ENCODE data around the gene SFT2D3.
A peak's percentile ranks its signal among the peaks of the same experiment; 100 is the strongest.

DNA sequence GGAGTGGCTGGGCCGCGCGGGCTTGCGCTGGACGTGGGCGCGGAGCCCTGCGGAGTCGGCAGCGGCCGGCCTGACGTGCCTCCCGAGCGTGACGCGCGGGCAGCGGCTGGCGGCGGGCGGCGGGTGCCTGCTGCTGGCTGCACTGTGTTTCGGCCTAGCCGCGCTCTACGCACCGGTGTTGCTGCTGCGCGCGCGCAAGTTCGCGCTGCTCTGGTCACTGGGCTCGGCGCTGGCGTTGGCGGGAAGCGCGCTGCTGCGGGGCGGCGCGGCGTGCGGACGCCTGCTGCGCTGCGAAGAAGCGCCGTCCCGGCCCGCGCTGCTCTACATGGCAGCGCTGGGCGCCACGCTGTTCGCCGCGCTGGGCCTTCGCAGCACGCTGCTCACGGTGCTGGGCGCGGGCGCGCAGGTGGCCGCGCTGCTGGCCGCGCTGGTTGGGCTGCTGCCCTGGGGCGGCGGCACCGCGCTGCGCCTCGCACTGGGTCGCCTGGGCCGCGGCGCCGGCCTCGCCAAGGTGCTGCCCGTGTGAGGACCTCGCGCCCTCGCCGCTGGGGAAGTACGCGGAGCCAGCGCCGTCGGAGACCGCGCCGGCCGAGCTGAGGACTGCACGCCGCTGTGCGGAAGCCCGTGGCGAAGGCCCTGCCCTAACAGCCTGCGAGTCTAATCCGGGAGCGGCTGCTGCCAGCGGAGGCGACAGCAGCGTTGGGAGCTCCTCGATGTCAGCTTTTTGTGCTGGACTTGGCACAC lies 526 bp downstream of the SFT2D3 start:
- TF ChIP-seq, protein P1, sequence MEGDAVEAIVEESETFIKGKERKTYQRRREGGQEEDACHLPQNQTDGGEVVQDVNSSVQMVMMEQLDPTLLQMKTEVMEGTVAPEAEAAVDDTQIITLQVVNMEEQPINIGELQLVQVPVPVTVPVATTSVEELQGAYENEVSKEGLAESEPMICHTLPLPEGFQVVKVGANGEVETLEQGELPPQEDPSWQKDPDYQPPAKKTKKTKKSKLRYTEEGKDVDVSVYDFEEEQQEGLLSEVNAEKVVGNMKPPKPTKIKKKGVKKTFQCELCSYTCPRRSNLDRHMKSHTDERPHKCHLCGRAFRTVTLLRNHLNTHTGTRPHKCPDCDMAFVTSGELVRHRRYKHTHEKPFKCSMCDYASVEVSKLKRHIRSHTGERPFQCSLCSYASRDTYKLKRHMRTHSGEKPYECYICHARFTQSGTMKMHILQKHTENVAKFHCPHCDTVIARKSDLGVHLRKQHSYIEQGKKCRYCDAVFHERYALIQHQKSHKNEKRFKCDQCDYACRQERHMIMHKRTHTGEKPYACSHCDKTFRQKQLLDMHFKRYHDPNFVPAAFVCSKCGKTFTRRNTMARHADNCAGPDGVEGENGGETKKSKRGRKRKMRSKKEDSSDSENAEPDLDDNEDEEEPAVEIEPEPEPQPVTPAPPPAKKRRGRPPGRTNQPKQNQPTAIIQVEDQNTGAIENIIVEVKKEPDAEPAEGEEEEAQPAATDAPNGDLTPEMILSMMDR (IDR thresholded peaks at IDR 0.05) = peak in 5 of 6 experiments; percentile 13 to 53 (median 46)
- TF ChIP-seq POLR2A (IDR thresholded peaks at IDR 0.05) = peak in 2 of 4 donors; percentile 43 to 48

Measured in esophagus squamous epithelium (tissue), 4 donors.